NCI-H1417 treated with DMSO at 0.1 percent for 48 hours (cell line): ENCODE data around the gene RNF34.

Experiments used
- DNase-seq: peaks from one replicate; lab custom pipeline; 2025; lab: John Stamatoyannopoulos, UW

RNF34 gene

DNA sequence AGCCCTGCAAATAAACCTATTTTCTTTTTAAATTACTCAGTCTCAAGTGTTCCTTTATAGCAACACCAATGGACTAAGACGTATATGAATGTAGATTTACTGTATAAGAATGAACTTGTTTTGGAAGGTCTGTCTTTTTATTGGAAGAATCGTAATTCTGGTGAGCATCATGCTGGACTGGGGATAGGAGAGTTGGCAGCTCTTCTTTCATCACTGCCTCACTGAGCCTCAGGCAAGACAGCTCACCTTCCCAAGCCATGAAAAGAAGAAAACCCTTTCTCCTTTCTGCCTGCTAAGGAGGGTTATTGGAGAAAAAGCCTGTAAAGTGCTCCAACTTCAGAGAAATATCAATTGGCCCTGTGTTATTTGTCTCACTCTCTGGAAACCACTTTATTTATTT lies 9.1 kb upstream of the RNF34 start:
- DNase-seq = no peak

GRCh38 chr12:121391619-121392324 lies 8.1 kb upstream of the RNF34 start:
- DNase-seq = no peak

DNA sequence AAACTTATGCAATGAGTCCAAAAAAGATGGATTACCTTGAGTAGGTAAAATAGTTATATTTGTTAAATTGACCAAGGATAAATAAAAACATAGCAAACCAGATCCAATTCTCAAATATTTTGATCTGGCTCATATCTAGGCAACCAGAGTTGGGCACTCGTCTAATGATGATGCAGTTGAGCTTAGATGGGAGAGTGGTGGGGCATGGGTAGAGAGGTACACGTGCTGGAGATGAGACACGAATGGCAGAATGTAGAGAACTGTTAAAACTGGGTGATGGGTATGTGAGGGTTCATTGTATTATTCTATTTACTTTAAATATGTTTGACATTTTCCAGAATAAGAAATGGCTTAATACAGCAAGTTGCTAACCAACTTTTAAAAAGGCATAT lies 7.6 kb upstream of the RNF34 start:
- no peak for DNase-seq

DNA sequence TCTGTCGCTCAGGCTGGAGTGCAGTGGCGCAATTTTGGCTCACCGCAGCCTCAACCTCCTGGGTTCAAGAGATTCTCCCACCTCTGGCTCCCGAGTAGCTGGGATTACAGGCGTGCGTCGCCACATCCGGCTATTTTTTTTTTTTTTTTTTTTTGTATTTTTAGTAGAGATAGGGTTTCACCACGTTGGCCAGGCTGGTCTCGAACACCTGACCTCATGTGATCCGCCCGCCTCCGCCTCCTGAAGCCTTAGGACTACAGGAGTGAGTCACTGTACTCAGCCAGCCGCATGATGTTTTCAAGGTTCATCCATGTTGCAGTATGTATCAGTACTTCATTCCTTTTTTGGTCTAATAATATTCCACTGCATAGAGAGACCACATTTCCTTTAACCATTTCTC lies 2.4 kb upstream of the RNF34 start:
- no peak for DNase-seq

DNA sequence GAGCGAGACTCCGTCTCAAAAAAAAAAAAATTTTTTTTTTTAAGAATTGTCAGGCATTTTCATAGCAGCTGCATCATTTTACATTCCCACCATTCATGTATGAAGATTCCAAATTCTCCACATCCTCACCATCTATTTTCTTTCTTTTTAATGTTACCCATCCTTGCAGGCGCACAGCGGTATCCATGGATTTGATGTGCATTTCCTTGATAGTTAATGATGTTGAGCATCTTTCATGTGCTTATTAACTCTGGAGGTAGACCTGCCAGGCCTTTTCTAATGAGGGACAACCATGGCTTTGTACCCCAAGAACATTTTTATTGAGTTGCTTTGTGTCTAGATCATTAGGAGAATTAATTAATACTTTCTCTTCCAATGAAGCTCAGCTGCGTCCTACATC lies 1.6 kb upstream of the RNF34 start:
- no peak for DNase-seq

DNA sequence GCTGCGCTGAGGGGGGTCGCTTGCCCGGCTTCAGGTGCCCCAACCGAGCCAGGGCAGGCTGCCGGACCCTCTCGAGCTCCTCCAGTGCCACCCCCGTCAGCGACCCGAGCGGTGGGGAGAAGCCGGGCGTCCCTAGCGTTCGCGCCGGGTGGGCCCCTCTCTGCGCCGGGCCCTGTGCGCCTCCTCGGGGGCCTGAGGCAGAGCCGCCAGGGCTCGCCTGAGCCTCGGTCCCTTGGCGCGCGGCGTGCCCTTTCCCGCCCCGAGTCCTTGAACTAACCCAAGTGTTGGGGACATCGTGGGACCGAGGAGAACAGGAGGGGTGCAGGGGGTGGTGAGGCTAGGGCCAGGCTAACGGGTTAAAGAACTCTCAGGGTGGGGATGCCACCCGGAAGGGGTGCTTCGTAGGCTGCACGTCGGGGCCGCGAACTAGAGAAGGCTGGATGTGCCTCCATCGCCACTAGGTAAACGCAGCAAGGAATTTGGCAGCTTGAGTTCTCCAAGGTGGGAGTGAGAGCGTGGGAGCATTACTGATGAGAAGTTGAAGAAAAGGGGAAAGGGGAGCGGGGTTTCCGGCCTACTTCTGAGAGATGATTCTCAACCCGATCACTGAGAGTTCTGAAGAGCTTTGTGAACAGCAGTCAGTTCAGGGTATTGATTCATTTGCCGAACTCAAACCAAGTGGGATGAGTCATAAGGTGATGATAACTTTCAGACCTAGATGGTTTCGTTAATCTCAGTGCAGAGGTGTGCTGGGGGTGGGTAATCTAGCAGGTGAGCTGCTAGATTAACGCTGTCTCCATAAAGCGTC lies 618 bp downstream of the RNF34 start:
- no peak for DNase-seq

GRCh38 chr12:121403721-121404120 lies 3.8 kb downstream of the RNF34 start:
- DNase-seq = no peak

DNA sequence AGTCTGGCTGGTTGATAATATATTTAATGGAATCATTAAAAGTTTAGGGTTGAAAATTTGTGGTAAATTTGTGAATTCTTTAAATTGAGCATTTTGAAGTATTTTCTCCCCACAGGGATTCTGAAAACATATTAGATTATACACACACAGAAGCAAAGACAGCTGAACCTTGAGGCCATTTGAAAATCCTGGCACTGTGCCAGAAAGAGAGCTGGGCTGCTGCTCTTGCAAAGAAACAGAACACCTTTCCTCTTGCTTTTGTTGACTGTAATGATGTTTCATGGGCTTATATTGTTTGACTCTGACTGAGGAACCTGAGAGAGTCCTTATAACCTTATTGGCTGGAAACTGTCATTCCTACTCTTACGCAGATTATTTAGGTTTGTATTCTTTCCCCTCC lies 4.8 kb downstream of the RNF34 start:
- peak; percentile 90 for DNase-seq

GRCh38 chr12:121405211-121405610 lies 5.3 kb downstream of the RNF34 start:
- DNase-seq = no peak

- no peak for DNase-seq
These were observed 14.0 kb downstream of the RNF34 start for GRCh38 chr12:121413917-121414316.

- no peak for DNase-seq
These were observed 17.9 kb downstream of the RNF34 start for GRCh38 chr12:121417847-121418246.

GRCh38 chr12:121420109-121420508 lies 20.2 kb downstream of the RNF34 start:
- no peak for DNase-seq

DNA sequence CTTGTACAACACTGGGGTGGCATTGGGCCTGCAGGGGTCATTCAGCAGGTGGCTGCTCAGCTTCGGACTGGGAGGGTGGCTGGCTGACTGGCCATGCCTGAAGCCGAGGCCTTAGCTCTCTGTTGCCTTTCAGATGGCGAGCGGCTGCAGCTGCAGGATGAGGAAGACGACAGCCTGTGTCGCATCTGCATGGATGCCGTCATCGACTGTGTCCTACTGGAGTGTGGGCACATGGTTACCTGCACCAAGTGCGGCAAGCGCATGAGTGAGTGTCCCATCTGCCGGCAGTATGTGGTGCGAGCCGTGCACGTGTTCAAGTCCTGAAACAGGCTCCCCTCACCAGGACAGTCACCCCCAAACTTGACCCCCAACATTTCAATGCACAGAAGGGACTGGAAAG lies 23.3 kb downstream of the RNF34 start:
- DNase-seq = no peak

DNA sequence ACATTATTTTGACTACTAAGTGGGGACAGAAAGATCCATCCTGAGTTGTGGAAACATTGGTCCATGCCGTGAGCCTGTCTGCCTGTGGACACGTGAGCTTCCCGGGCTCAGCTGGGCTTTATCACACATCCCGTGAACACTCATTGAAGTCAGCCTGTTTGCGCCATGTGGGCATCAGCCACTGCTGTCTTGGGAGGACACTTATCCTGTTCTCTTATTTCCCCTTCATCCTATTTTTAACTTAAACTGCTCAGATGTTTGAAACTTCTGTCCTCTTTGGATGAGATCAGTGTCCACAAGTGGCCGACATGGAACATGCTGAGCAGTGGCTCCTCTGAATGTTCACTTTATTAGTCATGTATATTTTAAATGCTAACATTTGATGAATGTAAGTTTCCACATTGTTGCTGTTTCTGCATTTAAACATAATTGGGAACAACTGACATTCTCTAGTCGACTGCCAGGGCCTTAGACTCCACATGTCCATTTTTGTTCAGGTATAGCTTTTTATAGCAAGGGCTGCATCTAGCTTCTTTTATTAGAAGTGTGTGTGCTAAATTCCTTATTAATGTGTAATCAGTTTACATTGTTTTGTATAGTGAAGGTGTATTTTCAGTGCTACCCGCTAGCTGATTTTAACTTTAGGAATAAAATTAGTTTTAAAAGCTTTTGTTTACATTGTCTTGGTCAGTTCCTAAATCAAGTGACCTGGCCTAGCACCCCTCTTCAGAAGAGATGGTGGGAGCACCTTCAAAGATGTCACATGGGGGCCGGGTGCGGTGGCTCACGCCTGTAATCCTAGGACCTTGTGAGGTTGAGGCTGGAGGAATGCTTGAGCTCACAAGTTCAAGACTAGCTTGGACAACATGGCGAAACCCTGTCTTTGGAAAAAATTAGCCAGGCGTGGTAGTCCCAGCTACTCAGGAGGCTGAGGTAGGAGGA lies 24.0 kb downstream of the RNF34 start:
- no peak for DNase-seq

DNA sequence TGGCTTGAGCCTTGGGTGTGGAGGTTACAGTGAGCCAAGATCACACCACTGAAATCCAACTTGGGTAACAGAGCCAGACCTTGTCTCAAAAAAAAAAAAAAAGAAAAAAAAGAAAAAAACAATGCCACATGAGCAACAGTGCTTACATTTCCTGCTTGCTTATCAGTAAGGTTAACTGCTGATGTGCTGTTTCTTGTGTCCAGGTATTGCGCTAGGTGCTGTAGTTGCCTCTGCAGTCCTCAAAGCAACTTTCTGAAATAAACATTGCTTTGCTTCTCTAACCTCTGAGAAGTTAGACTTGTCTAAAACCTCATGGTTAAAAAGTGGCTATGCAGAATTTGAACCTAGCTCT lies 24.7 kb downstream of the RNF34 start:
- no peak for DNase-seq

DNA sequence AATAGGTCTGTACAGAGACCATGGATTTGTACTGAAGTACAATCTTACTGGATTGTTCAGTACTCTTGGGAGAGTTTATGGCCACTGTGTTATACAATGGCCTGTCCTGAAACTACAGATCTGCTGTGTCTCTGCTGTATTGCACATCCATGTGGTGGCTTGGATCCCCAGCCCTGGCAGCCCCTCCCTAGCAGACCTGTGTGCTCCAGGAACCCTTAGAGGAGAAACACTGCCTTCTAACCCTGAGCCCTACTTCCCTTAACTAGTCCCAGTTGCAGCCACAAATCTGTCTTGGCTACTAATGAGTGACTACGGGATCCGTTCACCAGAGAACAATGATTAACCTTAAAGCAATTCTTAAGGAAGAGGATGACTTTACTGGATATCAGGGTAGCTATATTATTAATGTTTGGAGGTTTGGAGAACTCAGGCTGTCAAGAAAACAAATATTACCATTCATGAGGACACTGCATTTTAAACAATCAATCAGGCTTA lies 27.7 kb downstream of the RNF34 start:
- no peak for DNase-seq

DNA sequence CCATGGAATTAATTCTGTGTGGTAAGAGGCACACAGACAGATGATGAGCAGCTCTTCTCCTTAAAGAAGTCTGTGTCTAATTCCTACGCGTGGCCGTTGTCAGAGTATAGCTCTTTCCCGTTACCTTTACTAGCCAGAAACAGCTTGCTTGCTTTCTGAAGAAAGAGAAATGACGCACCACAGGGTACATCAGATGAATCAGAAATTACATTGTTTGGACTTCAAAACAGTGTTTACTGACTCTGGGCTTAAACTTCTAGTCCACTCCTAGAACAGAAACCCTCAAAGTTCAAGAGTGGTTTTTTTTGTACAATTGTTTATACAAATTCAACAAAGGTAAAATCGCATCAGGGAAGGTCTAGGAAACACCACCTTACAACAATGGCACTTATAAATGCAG lies 29.0 kb downstream of the RNF34 start:
- DNase-seq = no peak

DNA sequence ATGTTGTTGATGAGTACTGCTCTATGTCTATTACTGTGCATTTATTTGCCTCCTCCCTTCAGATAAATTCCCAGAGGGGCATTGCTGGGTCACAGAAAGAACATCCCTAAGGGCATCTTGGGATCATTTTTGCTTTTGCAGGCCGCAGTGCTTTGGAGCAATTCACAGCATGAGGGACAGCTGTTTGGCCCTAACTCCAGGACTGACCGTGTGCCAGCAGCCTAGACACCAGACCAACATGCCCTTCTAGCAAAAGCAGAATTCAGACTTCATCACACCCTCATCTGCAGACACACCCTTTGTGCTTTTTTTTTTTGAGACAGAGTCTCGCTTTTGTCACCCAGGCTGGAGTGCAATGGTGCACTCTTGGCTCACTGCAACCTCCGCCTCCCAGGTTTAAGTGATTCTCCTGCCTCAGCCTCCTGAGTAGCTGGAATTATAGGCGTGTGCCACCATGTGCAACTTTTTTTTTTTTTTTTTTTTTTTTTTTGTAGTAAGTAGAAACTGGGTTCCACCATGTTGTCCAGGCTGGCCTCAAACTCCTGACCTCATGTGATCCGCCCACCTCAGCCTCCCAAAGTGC lies 31.0 kb downstream of the RNF34 start:
- DNase-seq = no peak

DNA sequence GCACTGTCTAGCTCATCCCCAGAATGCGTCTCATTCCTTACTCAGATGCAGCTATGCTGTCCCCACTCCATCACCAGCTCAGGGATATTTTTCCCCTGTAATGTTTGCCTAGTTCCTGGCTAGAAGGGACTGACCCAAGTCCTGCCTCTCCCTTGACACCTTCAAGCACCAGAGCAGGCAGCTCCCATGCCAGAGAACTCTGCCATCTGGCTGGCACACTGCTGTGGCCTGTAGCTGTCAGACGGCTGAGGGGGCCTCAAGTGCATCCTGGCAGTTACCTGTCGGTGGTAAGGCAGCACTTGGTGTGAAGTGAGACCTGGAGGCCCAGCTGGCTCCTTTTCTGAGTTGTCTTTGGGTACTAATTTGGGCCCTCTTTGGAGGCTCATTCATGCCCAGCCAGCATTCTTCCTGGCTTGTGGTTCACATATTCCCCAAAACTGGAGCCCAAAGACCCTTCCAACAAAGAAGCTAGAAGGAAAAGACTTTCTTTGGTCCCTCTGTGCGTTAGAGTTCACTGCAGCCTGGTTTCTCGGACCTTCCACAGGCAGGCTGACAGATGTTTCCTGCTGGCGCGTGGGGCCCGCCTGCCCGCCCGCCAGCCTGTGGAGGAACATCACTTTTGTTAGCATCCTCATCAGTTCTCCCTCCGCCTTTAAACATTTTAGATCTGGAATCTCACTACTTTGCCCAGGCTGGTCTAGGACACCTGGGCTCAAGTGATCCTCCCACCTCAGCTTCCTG lies 33.0 kb downstream of the RNF34 start:
- no peak for DNase-seq

GRCh38 chr12:121436706-121437105 lies 36.8 kb downstream of the RNF34 start:
- DNase-seq = no peak

DNA sequence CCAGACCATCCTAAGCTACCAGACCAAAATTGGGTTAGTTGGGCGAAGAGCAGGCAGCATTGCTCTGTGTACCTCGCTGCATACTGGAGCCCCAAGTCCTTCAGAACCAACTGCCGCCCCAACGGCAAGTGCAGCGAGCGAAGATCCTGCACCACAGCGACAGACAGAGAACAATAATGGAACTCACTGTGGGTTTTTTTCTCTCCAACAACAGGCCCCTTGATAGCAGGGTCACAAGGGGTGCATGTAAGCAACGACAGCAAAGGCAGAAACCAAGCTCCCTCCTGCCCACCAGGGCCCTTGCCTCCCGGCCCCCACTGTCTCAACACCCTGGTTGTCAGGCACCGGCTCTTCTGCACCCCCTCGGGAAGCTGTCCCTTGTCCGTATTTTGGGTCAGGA lies 39.0 kb downstream of the RNF34 start:
- no peak for DNase-seq
